GM20431 (cell line): Measurements from ENCODE around the gene NDRG2.

Experiments used
- in situ Hi-C: fragments of 300-500 bp; cut with MseI, MboI; formaldehyde crosslinking; loops from one replicate; pipeline ENCODE4 v1.15.0; 2020; ENCODE audit warnings: low sequenced_read_pairs; ENCODE audit not compliant: unreplicated experiment

Gene NDRG2

DNA sequence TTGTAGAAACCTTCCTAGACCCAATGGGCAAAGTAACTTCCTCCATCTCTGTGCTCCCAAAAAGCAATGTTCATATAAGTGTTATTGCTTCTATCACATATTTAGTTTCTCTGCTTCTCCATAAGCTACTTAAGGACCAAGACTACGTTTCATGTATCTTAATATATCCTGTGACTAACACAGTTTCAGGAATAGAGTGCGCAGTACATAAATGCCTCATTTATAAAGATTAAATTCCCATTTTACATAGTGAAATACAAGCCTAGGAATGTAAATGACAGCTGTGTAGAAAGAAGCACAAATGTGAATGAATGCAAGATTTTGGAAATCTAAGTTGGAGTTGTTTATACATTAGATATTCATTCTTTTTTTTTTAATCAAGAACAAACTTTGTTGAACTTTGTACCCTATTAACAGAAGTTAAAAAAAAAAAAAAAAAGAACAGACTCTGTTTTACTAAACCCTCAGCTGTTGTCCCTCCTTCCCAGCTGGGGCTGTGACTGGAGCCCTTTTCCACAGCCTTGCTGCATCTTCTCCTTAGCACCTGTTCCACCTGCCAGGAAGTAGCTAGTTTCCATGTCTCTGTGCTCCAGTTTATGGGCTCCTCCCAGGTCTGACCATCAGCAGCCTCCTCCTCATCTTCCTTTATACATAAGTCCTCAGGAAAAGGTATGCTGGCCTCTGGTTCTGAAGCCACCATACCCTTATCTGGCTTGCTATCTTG lies 42.1 kb downstream of the NDRG2 start:
- in situ Hi-C loops: no loop called here

DNA sequence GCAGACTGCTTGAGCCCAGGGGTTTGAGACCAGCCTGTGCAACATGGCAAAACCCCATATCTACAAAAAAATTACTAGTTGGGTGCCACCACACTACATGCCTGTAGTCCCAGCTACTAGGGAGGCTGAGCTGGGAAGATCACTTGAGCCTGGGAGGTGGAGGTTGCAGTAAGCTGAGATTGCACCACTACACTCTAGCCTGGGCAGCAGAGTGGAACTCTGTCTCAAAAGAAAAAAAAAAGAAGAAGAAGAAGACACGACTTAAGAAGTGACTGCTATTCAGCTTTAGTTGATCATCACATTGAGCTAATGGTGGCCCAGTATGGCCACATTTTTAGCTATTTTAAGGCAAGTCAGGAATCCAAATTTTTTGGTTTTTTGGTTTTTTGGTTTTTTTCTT lies 44.0 kb downstream of the NDRG2 start:
- in situ Hi-C loops: no loop called here

DNA sequence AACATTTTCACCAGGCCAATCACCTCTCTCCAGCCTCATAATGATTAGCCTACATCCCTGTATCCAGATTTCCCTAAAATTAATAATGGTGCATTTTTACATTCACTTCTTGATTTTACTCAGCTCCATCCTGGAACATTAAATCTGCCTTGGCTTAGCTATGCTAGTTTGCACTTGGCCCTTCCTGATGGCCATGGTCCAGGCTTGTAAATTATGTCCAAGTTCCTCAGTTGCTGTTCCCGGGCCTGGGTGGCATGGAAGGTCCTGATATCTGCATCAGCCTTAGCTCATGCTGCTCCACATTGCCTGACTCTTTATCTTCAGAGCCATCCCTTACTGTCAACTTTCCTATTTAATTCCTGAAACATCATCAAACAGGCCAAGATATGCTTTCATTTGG lies 46.2 kb downstream of the NDRG2 start:
- in situ Hi-C loops: no loop called here

- in situ Hi-C loops: no loop called here
Observed at GRCh38 chr14:20976291-20976690, 48.6 kb downstream of the NDRG2 start.

GRCh38 chr14:20973501-20973900 lies 51.4 kb downstream of the NDRG2 start:
- in situ Hi-C loops: no loop called here

- in situ Hi-C loops: no loop called here
Observed at GRCh38 chr14:20971705-20972021, 53.2 kb downstream of the NDRG2 start.

- in situ Hi-C loops: no loop called here
Observed at GRCh38 chr14:20970983-20971704, 53.7 kb downstream of the NDRG2 start.

GRCh38 chr14:20970647-20970982 lies 54.2 kb downstream of the NDRG2 start:
- in situ Hi-C loops: no loop called here

GRCh38 chr14:20969336-20969735 lies 55.5 kb downstream of the NDRG2 start:
- in situ Hi-C loops: no loop called here
